Neural progenitor cell (in vitro differentiated cells): ENCODE measurements around the gene LINC00237.

Experiments
- EZH2 ChIP-seq: fragments of 200-600 bp; sonication (generic); IDR thresholded peaks from 2 replicates; pipeline ENCODE4 v1.6.1; 2017; ENCODE audit warnings: antibody characterized with exemption, mild to moderate bottlenecking, moderate library complexity
- EZH2phosphoT487 ChIP-seq: fragments of 200-600 bp; sonication (generic); IDR thresholded peaks from 2 replicates; pipeline ENCODE4 v1.6.1; 2017; ENCODE audit warnings: antibody characterized with exemption
- TF ChIP-seq, protein P1 (sequence below): fragments of 200-600 bp; sonication (generic); IDR thresholded peaks from 2 replicates; pipeline ENCODE4 v1.5.1; 2017; ENCODE audit warnings: antibody characterized with exemption, mild to moderate bottlenecking

DNA sequence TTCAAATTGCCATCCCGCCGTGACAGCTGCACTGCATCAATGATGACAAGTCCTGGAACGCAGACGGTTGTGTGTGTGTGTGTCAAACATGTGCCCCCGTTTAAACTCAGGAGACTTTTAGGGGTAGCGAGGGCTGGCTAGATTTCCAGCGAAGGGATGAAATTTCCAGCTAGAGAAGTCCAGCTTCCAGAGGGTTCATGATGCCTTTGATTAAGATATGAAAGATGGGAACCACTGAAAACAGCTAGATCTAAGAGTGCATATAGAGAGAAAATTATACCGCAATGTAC lies 20.4 kb upstream of the LINC00237 start:
- TF ChIP-seq, protein P1, sequence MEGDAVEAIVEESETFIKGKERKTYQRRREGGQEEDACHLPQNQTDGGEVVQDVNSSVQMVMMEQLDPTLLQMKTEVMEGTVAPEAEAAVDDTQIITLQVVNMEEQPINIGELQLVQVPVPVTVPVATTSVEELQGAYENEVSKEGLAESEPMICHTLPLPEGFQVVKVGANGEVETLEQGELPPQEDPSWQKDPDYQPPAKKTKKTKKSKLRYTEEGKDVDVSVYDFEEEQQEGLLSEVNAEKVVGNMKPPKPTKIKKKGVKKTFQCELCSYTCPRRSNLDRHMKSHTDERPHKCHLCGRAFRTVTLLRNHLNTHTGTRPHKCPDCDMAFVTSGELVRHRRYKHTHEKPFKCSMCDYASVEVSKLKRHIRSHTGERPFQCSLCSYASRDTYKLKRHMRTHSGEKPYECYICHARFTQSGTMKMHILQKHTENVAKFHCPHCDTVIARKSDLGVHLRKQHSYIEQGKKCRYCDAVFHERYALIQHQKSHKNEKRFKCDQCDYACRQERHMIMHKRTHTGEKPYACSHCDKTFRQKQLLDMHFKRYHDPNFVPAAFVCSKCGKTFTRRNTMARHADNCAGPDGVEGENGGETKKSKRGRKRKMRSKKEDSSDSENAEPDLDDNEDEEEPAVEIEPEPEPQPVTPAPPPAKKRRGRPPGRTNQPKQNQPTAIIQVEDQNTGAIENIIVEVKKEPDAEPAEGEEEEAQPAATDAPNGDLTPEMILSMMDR: no peak
- TF ChIP-seq EZH2: no peak
- TF ChIP-seq EZH2phosphoT487: no peak
